Left renal pelvis (tissue), 4 donors: Measurements from ENCODE around the gene ARHGAP36. TPM values are rescaled to one million over a fixed set of nuclear protein-coding genes. Genes with fewer than 3 reads are reported as not detected.

ENCODE experiments used
- DNase-seq, 4 donors: peaks; one replicate each; pipeline ENCODE4 v3.0.0-alpha.2; 2013; ENCODE audit warnings: low read depth in 4 of 4, low spot score in 3 of 4
- polyA plus RNA-seq, 4 donors: library from polyadenylated mRNA; unstranded; fragments of 120-200 nt; gene quantifications; one replicate each; pipeline ENCODE4 v1.2.1, GENCODE V29; 2013; ENCODE audit not compliant: insufficient read length in 4 of 4

The ARHGAP36 gene
- polyA plus RNA-seq, result under 1 TPM in 2 of 4 donors, not detected in 2; 0.06 to 0.11 TPM

- no peak for DNase-seq
Measured at GRCh38 chrX:131058136-131058868, at the start of gene ARHGAP36. Gene ARHGAP36, plus strand, starts transcription at chrX:131058346. Its CDS starts 23,320 bp downstream, at chrX:131081666.

GRCh38 chrX:131010186-131010585, 48.0 kb upstream of the ARHGAP36 start:
- DNase-seq, result no peak

GRCh38 chrX:131025336-131025735, 32.8 kb upstream of the ARHGAP36 start:
- no peak for DNase-seq

GRCh38 chrX:131032354-131033230, 25.6 kb upstream of the ARHGAP36 start:
- no peak for DNase-seq

- DNase-seq, result no peak
Measured at GRCh38 chrX:131034063-131034462, 24.1 kb upstream of the ARHGAP36 start.

- DNase-seq, result no peak
Measured at GRCh38 chrX:131040781-131041180, 17.4 kb upstream of the ARHGAP36 start.

- DNase-seq, result no peak
Measured at GRCh38 chrX:131041667-131042066, 16.5 kb upstream of the ARHGAP36 start.

GRCh38 chrX:131045726-131046125, 12.4 kb upstream of the ARHGAP36 start:
- DNase-seq, result no peak

GRCh38 chrX:131046596-131046995, 11.6 kb upstream of the ARHGAP36 start:
- DNase-seq, result no peak

GRCh38 chrX:131047180-131047579, 11.0 kb upstream of the ARHGAP36 start:
- DNase-seq, result no peak

GRCh38 chrX:131053076-131053475, 5.1 kb upstream of the ARHGAP36 start:
- no peak for DNase-seq

GRCh38 chrX:131054906-131055305, 3.2 kb upstream of the ARHGAP36 start:
- no peak for DNase-seq

GRCh38 chrX:131057706-131058105, 440 bp upstream of the ARHGAP36 start:
- DNase-seq, result no peak

- DNase-seq, result no peak
Measured at GRCh38 chrX:131059246-131059645, 1.1 kb downstream of the ARHGAP36 start.

GRCh38 chrX:131060147-131060546, 2.0 kb downstream of the ARHGAP36 start:
- DNase-seq, result no peak

- no peak for DNase-seq
Measured at GRCh38 chrX:131061306-131061705, 3.2 kb downstream of the ARHGAP36 start.

GRCh38 chrX:131063613-131064012, 5.5 kb downstream of the ARHGAP36 start:
- DNase-seq, result no peak

GRCh38 chrX:131066237-131066636, 8.1 kb downstream of the ARHGAP36 start:
- no peak for DNase-seq

GRCh38 chrX:131067216-131067615, 9.1 kb downstream of the ARHGAP36 start:
- DNase-seq, result no peak

GRCh38 chrX:131067846-131068745, 9.9 kb downstream of the ARHGAP36 start:
- DNase-seq, result no peak
